Posterior vena cava (tissue), 2 donors: ENCODE measurements around the gene WWOX. TPM values are rescaled to one million over a fixed set of nuclear protein-coding genes. Genes with fewer than 3 reads are reported as not detected.

Experiments
- DNase-seq: peaks from one replicate; pipeline ENCODE4 v3.0.0-alpha.2; 2020; ENCODE audit warnings: low spot score
- intact Hi-C, 2 donors: fragments of 100-400 bp; cut with DNase I; formaldehyde crosslinking; loops; one replicate each; pipeline versions ENCODE4 v1.14.1 to v1.14.2; 2022 to 2023
- total RNA-seq, 2 donors: library from RNA; stranded (reverse); fragmentation: NEBNext Ultra II Directional; extraction: Animal tissue kit (Norgen Biotek cat#: 25700); gene quantifications; one replicate each; pipeline ENCODE4 v1.2.1, GENCODE V29; 2021
- donor health status: DM: yes; HTN: yes; CAD: no.
- donor health status: DM: yes; HTN: yes; CAD: no.

The WWOX gene
- total RNA-seq, 2 donors from 2014 or later, result 12.5 to 16.9 TPM

DNA sequence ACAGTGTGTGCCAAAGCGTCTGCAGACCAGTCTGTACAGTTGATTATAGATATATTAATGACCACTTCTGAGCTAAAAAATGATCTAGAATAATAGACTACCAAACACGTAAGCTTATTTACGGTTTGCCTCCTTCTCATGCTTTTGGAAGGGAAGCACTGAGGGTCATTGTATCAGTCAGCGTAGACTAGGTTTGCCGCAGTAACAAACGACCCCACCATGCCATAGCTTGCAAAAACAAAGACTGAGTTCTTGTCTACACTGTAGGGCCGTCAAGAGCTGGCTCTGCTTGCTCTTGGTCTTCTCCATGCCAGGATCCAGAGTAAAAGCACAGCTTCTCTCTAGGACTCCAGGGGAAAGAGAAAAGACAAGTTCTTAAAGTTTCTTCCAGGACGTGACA lies 820.4 kb downstream of the WWOX start:
- no peak for DNase-seq
- intact Hi-C loops, result loop anchor here in 1 of 2 donors (10.0 kb wide), 1 partner anchor 685 kb away; the partner anchor contains the start of gene MAF

DNA sequence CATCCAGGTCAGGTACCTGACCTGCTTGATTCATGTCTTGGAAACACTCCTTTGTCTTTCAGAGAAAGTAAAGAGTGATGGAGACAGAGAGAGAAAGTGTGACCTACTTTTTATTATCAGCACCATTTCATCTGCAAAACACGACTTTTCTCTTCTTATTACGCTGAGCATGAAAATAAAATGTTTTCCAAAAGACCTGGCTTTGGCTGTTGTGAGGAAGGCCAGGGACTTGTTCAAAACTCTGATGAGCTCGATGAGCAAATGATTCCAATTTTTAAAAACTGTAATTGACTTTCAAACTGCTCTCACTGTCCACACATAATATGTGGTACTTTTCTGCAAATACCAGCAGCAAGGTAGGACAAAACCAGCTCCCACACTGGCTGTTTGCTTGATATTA lies 821.2 kb downstream of the WWOX start:
- intact Hi-C loops, result loop anchor here in 1 of 2 donors (10.0 kb wide), 1 partner anchor 684 kb away; the partner anchor contains the start of gene MAF
- no peak for DNase-seq

DNA sequence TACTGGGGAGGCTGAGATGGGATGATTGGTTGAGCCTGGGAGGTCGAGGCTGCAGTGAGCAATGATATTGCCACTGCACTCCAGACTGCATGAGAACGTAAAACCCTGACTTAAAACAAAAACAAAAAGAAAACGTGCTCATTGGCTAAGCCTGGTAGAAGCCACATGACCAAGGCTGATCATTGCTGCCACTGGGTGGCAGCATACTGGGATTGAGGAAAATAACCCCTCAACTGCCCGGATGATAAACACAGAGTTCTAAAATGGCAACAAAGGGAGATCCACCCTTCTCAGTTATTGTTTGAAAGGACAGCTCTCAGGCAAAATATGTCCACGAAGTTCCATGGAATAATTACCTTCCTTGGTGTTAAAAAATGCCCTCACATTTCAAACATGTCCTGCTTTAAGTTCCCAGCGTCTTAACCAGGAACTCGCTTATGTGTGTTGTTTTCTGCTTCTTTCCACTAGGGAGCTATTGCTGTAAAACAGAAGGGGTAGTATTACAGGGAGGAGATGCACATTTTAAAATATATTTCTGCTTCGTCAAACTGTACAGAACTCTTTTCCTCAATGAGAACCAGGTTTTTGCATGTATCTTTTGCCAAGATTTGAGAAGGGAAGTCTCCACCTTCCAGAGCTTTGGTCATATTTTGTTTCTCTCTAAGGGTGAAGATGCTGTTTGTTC lies 825.8 kb downstream of the WWOX start:
- intact Hi-C loops, result loop anchor here in 1 of 2 donors (10.0 kb wide), 1 partner anchor 680 kb away; the partner anchor contains the start of gene MAF
- DNase-seq, result no peak

DNA sequence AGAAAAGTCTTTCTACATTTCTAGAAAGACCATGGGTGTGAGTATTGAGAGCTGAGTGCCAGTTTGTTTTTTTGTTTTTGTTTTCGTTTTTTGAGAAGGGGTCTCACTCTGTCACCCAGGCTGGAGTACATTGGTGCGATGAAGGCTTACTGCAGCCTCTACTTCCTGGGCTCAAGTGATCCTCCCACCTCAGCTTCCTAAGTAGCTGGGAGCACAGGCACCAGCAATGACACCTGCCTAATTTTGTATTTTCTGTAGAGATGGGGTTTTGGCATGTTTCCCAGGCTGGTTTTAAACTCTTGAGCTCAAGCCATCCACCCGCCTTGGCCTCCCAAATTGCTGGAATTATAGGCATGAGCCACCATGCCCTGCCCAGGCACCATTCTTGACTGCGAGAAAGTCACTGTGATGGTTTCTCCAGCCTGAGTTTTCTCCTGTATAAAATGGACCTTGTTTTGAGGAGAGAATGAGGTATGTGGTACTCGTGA lies 827.3 kb downstream of the WWOX start:
- intact Hi-C loops, result loop anchor here in 1 of 2 donors (10.0 kb wide), 1 partner anchor 678 kb away; the partner anchor contains the start of gene MAF
- DNase-seq, result no peak

DNA sequence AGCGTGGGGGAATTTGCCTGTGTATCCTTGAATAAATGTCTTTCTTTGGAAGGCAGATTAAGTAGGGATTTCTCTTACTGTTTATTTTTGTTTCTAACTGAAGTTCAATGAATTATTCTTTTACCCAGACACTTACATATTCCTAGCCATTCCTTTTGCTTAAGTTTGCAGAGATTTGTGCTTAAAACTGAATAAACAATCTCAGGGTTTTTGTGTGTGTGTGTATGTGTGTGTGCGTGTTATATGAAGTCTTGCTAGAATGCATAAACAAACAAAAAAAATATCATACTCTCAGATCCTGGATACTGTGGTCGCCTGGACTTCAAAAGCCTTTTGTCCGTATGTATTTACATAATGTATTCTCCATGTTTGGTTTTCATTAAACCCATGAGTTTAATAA lies 828.3 kb downstream of the WWOX start:
- no peak for DNase-seq
- intact Hi-C loops, result loop anchor here in 1 of 2 donors (10.0 kb wide), 1 partner anchor 677 kb away; the partner anchor contains the start of gene MAF

DNA sequence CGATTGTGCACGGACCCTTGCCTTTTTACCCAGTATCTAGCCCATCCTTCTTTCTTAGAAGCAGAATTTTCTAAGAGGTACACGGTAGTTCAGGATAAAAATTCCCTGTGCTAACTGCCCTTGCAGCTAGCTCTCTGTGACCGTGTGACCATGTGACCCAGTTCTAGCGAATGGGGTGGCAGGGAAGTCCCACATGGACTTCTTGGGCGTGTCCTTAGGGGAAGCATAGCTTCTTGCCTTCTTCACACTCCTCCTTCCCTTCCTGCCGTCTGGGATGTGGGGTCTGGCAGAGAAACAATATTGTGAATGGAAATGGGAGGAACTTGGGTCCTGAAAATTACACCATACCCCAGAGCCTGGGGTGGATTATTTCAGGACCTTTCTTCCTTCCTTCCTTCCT lies 830.4 kb downstream of the WWOX start:
- intact Hi-C loops, result loop anchor here in 1 of 2 donors (10.0 kb wide), 1 partner anchor 675 kb away; the partner anchor contains the start of gene MAF

DNA sequence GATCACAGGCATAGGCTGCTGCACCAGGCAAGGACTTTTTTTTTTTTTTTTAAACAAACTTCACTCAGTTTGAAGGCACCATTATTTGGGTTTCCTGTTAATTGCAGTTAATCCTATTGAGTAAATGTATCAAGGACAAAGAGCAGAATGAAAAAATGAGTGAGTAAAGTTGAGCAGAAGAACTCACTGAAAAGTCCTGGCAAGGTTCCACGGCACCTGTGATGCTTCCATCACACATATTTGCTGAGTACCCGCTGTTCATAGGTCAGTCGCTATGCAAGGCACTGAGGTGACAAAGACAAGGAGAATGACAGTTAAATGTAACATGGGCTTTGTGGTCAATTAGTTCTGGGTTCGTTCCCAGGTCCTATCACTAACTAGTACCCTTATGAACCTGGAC lies 831.1 kb downstream of the WWOX start:
- intact Hi-C loops, result no loop called here
- DNase-seq, result no peak

More for the DNA sequence above, 830.4 kb downstream of the WWOX start:
- no peak for DNase-seq

DNA sequence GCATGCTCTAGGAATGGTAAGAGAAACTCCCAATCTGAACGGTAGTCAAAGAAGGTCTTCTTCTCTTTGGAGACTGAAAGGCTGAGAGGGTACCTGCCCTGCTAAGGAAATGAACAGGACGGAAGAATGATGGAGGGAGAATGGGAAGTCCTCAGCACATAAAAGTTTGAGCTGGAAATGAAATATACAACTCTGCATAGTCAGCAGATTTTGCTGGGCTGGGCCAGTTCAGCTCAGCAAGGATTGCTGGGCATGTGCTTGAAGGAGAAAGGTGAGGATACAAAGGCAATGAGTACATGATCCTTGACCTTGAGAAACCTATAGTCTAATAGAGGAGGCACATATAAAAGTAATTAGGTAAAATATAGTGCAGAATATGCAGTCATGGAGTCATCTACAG lies 831.8 kb downstream of the WWOX start:
- intact Hi-C loops, result no loop called here
- no peak for DNase-seq

DNA sequence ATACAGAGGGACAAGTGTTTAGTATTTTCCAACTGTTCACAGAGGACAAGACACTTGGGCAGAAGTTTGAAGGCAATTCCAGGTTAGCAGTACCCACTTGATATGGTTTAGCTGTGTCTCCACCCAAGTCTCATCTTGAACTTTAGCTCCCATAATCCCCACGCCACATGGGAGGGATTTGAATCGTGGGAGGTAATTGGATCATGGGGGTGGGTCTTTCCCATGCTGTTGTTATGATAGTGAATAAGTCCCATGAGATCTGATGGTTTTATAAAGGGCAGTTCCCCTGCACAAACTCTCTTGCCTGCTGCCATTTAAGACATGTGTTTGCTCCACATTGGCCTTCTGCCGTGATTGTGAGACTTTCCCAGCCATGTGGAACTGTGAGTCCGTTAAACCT lies 832.2 kb downstream of the WWOX start:
- intact Hi-C loops, result no loop called here
- no peak for DNase-seq

DNA sequence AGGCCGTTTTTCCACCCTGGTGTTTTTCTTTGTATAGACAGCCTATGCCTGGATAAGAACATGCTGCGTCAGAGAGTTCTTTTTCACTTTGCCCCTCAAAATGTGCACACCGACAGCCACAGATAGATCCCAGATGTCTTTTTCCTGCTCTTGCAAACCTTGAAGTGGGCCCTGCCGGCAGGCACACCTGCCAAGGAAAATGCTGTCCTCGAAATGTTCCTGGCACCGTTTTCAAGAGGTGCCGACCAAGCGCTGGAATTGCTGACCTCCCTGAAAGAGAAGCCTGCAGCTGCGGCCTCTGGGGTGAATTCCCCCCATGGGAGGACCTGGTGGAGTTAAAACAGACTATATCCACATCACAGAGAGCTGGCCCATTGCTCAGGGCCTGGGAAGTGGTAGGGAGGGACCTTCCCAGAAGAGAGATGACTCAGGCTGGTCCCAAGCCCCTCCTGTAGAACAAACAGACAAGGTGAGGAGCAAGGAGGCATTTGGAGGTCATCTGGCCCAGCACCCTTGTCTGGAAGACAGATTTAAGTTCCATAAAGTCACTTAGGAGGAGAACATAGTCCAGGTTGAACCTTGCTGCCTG lies 833.0 kb downstream of the WWOX start:
- DNase-seq, result no peak
- intact Hi-C loops, result no loop called here

DNA sequence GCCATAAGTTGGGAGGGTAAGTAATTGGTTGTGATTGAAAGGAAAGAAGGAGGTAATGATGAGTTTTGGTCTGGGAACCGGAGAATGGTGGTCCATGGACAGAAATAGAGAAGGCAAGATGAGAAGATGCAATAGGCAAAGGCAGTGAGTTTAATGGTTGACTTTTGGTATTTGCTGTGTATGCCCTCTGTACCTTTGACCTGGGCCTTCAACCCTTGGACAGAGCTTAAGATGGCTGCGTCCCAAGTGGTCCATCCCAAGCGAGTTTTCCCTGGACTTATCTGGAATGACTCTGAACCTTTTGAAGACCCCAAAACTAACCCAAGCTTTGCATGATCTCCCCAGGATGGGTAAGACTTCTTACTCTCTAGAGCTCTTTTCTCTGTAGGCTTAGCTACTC lies 836.6 kb downstream of the WWOX start:
- DNase-seq, result no peak

DNA sequence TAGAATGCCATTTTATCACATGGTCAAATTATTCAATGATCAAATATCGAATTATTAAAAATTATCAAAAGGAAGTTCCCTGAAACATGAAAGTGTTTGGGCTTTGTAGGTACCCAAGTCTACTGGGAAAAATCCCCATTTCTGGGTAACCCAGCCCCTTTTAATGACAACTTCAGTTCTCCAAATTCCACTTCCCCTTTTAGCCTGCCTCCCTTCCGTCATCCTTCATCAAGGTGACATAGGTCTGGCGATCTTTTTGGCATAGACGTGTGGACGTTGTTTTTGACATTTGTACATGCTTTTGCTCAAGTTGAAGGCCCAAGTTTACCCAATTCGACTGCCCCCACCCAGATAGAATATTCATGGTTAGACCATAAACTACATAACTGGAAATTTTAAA lies 840.1 kb downstream of the WWOX start:
- intact Hi-C loops, result no loop called here
- no peak for DNase-seq

More for the DNA sequence above, 836.6 kb downstream of the WWOX start:
- intact Hi-C loops, result no loop called here

DNA sequence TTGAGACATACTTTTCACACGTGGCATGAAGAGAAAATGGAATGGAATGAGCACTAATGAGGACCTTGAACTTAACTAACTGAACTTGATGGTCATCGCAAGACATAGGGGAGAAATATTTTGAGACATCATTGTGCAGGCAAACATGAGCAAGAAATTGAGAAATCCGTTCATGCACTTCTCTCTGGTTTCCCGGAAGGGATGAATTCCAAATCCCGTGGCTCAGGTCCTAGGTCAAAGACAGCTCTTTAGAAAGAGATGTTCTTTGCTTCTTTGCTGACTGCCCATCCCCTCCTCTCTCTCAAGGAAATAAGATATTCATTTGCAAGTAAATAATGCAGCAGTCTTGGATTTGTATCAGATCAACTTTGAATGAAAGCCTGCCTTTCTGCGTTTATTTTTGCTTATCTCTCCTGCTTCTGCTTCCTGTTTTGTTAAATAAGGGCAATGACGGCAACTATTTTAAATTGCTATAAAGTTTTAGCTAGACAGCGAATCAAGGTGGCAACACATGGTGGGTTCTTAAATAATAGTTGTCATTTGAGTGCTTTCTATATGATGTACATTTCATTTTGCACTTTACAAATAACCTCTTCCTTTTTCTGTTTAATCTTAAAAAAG lies 843.3 kb downstream of the WWOX start:
- intact Hi-C loops, result no loop called here
- no peak for DNase-seq

DNA sequence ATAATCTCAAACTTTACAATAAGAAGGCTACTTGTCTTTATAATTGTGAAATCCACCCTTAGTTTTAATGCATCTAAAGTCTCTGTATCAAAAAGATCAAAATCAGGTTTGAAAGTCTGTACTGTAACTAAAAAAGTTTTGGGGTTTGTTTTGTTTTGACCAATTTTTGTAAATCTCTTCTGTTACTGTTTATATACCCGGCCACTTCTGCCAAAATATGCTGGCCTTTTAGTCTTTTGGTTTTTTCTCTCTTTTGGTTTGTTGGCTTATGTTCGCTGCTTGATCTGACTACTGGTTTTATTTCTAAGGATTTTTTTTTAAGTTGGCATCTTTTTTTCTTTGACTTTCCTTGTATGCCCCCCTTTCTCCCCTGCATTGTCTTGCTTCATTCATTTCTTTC lies 845.9 kb downstream of the WWOX start:
- no peak for DNase-seq
- intact Hi-C loops, result no loop called here

DNA sequence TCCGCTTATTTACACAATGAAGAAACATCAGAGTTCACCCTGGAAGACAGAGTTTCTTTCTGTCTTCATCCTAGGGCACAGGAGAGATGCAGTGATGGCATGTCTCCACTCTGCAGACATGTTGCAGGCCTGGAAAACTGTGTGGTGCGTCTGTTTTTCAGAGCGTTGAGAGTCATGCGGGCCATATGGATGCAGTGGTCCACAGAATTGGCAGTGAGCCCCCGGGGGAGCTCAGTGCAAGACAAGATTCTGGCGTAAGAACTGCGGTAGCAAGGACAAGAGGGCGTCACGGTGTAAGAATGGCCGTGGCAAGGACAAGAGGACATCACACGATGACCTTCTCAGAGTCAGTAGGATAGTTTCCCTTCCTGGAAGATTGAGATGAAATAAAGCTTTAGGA lies 847.1 kb downstream of the WWOX start:
- no peak for DNase-seq
- intact Hi-C loops, result no loop called here

DNA sequence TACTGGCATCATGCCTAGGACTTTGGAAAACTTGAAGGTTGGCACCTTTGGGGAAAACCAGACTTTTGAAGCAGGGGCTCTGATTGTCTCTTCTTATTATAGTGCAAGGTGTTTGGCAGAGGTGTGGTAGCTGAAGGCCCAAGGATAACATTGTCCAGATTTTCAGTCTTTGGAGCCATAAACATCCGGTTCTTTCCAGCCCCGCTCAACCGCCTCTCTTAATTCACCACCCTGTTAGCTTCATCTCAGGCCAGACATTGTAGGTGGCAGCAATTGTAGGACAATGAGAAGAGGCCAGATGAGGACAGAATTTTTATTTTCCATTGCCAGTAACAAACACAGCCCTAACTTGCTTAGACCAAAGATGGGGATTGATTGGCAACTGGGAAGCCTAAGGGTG lies 851.3 kb downstream of the WWOX start:
- DNase-seq, result no peak
- intact Hi-C loops, result no loop called here

DNA sequence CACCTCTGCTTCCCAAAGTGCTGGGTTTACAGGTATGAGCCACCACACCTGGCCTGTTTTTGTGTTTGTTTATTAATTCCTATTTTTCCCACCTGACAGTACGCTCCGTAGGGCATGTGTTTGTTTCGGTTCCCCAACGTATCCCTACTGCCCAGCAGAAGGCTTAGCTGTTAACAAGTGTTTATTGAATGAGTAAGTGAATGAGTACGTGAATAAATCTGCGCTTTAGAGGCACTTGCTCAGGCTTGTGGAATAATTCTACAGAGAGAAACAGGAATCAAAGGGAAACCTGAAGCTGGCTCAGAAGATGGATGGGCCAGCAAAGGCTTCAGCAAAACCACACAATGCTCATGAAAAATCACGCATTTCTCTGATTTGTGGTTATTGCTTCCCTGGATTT lies 853.2 kb downstream of the WWOX start:
- no peak for DNase-seq
- intact Hi-C loops, result no loop called here

DNA sequence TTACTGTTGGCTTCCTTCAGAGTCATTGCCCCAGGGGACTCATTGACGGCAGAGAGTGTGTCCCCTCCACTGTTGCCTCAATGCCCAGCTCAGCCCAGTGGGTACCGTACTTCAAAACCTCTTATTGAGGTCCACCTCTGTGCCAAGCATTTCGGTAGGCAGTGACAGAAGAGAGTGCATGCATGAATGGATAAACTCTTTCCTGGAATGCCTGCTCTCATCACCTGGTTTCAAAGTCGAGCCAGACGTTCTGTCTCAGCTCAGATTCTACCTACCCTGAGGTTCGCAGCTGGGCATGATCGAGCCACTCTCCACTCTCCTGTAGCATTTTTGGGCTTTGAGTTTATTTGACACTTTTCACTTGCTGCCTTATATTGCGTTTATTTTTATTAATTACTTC lies 854.1 kb downstream of the WWOX start:
- intact Hi-C loops, result no loop called here
- DNase-seq, result no peak

DNA sequence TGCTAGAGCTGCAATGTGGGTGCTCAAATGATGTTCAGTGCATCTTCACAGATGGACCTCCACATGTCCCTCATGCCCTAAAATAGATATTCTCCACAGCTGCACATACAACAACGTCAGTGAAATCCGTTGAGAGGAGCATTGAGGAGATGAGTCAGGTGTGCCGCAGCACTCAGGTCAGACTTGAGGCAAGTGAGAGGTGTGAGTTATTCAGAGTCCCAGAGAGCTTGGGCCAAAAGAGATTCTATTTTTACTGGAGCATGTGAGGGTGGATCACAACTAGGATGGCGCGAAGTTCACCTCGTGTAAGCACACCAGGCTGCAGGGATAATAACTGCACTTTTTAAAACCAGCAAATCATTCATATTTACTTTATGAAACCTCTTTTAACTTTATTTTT lies 855.8 kb downstream of the WWOX start:
- no peak for DNase-seq
- intact Hi-C loops, result no loop called here

DNA sequence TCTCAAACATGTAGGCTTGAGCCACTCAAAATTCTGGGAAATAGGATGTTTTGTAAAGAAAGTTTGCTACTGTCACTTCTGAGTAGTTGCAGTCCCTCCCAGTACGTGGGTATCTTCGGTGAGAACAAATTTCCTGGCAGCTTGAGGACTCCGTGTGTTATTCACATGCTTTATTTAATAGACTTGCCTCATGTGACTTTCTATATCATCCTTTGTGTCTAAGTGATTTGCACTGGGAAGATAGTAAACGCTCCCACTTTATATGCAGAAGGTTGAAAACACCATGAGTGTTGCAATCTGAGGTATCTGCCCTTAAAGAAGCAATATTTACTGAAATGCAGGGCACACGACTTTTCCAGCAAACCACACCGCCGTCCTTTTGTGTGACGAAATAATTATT lies 857.4 kb downstream of the WWOX start:
- intact Hi-C loops, result loop anchor here in 1 of 2 donors (1.0 kb wide), 1 partner anchor 29 kb away; no protein-coding TSS in a partner anchor
- no peak for DNase-seq
